HCT116 (cell line): Measurements from ENCODE around the gene EXOSC10. TPM values are rescaled to one million over a fixed set of nuclear protein-coding genes. Genes with fewer than 3 reads are reported as not detected.
"Not testable (repeated sequence)": the region's sequence is repeated elsewhere in the genome, so short reads cannot be mapped to it uniquely, and the experiment has no call there.

Source experiments
- ATAC-seq: fragments of 200-7000 bp; cut with Tn5 transposase; 2 replicates; pipeline ENCODE4 v1.9.1; 2020; ENCODE audit warnings: mild to moderate bottlenecking, moderate library complexity
- BruUV-seq: library from RNA; stranded (reverse); fragments of 400-500 nt; replicated peaks from 2 replicates; lab custom pipeline; 2021; lab: Mats Ljungman, UMichigan
- CTCF ChIA-PET: fragments of 300-600 bp; sonication (Branson Sonifier 250); formaldehyde crosslinking; loops from one replicate; lab custom pipeline; 2021; ENCODE audit warnings: antibody characterized with exemption; lab: Charles Lee
- POLR2A ChIA-PET: fragments of 300-600, 350-600 bp; sonication (Branson Sonifier 250); formaldehyde crosslinking; loops from one replicate; lab custom pipeline; 2021; ENCODE audit warnings: antibody characterized with exemption; lab: Charles Lee
- RAD21 ChIA-PET, 2 experiments: fragments of 300-600 bp; sonication (Branson Sonifier 250); formaldehyde crosslinking; loops; one replicate each; lab custom pipeline; 2023; ENCODE audit warnings: low total read pairs in 2 of 2; ENCODE audit not compliant: uncharacterized antibody in 2 of 2, unreplicated experiment in 2 of 2, low non-redundant PET in 1 of 2; lab: Charles Lee
- DNase-seq: peaks from one replicate; pipeline ENCODE4 v3.0.0-alpha.2; 2010; ENCODE audit warnings: low read depth, low spot score
- H2AFZ ChIP-seq: fragments of 200-600 bp; shearing (Covaris generic), sonication (generic); 2 replicates; pipeline ENCODE4 v1.6.1; 2017; ENCODE audit warnings: low read depth, mixed run types, mixed read lengths, antibody characterized with exemption, low read length; ENCODE audit not compliant: poor library complexity, severe bottlenecking
- H3K27ac ChIP-seq: 2 replicates; pipeline ENCODE4 v1.5.1; 2012; ENCODE audit warnings: low read depth, low read length
- H3K27me3 ChIP-seq: fragments of 200-600 bp; sonication (generic); 2 replicates; pipeline ENCODE4 v1.6.1; 2016; ENCODE audit warnings: mixed run types, low read length, mixed read lengths; ENCODE audit not compliant: insufficient read depth
- H3K36me3 ChIP-seq, 2 experiments: fragments of 200-500 bp in 1 of 2; fragments of 200-600 bp in 1 of 2; sonication (Bioruptor generic) in 1 of 2; sonication (generic) in 1 of 2; 2 replicates each; pipeline versions ENCODE4 v1.5.1 to v1.6.1; 2014 to 2016; ENCODE audit warnings: low read length in 2 of 2, inconsistent platforms in 1 of 2, mixed read lengths in 1 of 2, mixed run types in 1 of 2; ENCODE audit not compliant: insufficient read depth in 2 of 2, control insufficient read depth in 1 of 2
- H3K4me1 ChIP-seq, 2 experiments: fragments of 200-600 bp in 1 of 2; sonication (generic) in 1 of 2; 2 replicates each; pipeline versions ENCODE4 v1.5.1 to v1.6.1; 2012 to 2017; ENCODE audit warnings: low read length in 2 of 2, inconsistent platforms in 1 of 2, mild to moderate bottlenecking in 1 of 2, mixed read lengths in 1 of 2, mixed run types in 1 of 2, moderate library complexity in 1 of 2; ENCODE audit not compliant: insufficient read depth in 2 of 2, control insufficient read depth in 1 of 2
- H3K4me2 ChIP-seq: fragments of 200-600 bp; sonication (generic); 2 replicates; pipeline ENCODE4 v1.6.1; 2017; ENCODE audit warnings: mixed run types, low read length, mixed read lengths
- H3K4me3 ChIP-seq, 2 experiments: fragments of 200-600 bp in 1 of 2; sonication (generic) in 1 of 2; replicated peaks in 1 of 2; 2 replicates each; pipeline ENCODE4 v1.5.1; 2011 to 2016; ENCODE audit warnings: low read length in 2 of 2, control low read depth in 1 of 2, low read depth in 1 of 2, mild to moderate bottlenecking in 1 of 2, mixed read lengths in 1 of 2, mixed run types in 1 of 2
- H3K79me2 ChIP-seq: fragments of 200-600 bp; sonication (generic); 2 replicates; pipeline ENCODE4 v1.6.1; 2017; ENCODE audit warnings: mild to moderate bottlenecking, mixed run types, low read length, moderate library complexity, mixed read lengths; ENCODE audit not compliant: insufficient read depth
- H3K9ac ChIP-seq: fragments of 200-600 bp; sonication (generic); 2 replicates; pipeline ENCODE4 v1.6.1; 2016; ENCODE audit warnings: low read length, mixed read lengths
- H3K9me2 ChIP-seq: fragments of 200-600 bp; sonication (generic), shearing (Covaris generic); 2 replicates; pipeline ENCODE4 v1.6.1; 2017; ENCODE audit warnings: mixed run types, mild to moderate bottlenecking, moderate library complexity; ENCODE audit not compliant: insufficient read depth
- H3K9me3 ChIP-seq, 2 experiments: fragments of 200-500 bp in 1 of 2; fragments of 200-600 bp in 1 of 2; sonication (Bioruptor generic) in 1 of 2; sonication (generic) in 1 of 2; 2 replicates each; pipeline ENCODE4 v1.6.1; 2014 to 2017; ENCODE audit warnings: low read length in 2 of 2, mixed read lengths in 2 of 2, inconsistent platforms in 1 of 2, low read depth in 1 of 2, mild to moderate bottlenecking in 1 of 2, mixed run types in 1 of 2, moderate library complexity in 1 of 2; ENCODE audit not compliant: control insufficient read depth in 1 of 2, insufficient read depth in 1 of 2
- H4K20me1 ChIP-seq: fragments of 200-600 bp; sonication (generic), shearing (Covaris generic); 2 replicates; pipeline ENCODE4 v1.6.1; 2017; ENCODE audit warnings: mixed run types, mild to moderate bottlenecking, moderate library complexity; ENCODE audit not compliant: insufficient read depth
- CBX3 ChIP-seq: IDR thresholded peaks from 2 replicates; pipeline ENCODE4 v1.6.1; 2012; ENCODE audit warnings: low read depth
- ELF1 ChIP-seq: IDR thresholded peaks from 2 replicates; pipeline ENCODE4 v1.6.1; 2012; ENCODE audit warnings: low read depth, borderline replicate concordance
- JUND ChIP-seq: IDR thresholded peaks from 2 replicates; pipeline ENCODE4 v1.6.1; 2012
- SIN3A ChIP-seq: IDR thresholded peaks from 2 replicates; pipeline ENCODE4 v1.6.1; 2012; ENCODE audit warnings: low read depth
- TCF7L2 ChIP-seq: IDR thresholded peaks from 2 replicates; pipeline ENCODE4 v1.7.0; 2011; ENCODE audit warnings: borderline replicate concordance, inconsistent platforms; ENCODE audit not compliant: insufficient read depth, insufficient read length; ENCODE audit errors: extremely low read depth
- ZFX ChIP-seq: fragments of 450-650 bp; IDR thresholded peaks from 2 replicates; pipeline ENCODE4 v1.6.1; 2017
- intact Hi-C: fragments of 100-400 bp; cut with micrococcal nuclease; formaldehyde crosslinking; loops from 2 replicates; pipeline ENCODE4 v1.10.0; 2022
- total RNA-seq: library from RNA; stranded (reverse); gene quantifications from one replicate; pipeline ENCODE4 v1.2.1, GENCODE V29; 2021; ENCODE audit not compliant: unreplicated experiment
- TF ChIP-seq, protein P1 (sequence below): IDR thresholded peaks from 2 replicates; pipeline ENCODE4 v1.6.1; 2012
- TF ChIP-seq, protein P2 (sequence below), 3 experiments: fragments of 200-600 bp in 1 of 3; sonication (generic) in 1 of 3; IDR thresholded peaks in 2 of 3; conservative IDR thresholded peaks in 1 of 3; 2 replicates each; pipeline ENCODE4 v1.5.1; 2012 to 2017; ENCODE audit warnings: low read depth in 2 of 3, low read length in 2 of 3, antibody characterized with exemption in 1 of 3, borderline replicate concordance in 1 of 3, control low read depth in 1 of 3, mild to moderate bottlenecking in 1 of 3, mixed read lengths in 1 of 3, mixed run types in 1 of 3, moderate library complexity in 1 of 3; ENCODE audit not compliant: insufficient read depth in 1 of 3
- TF ChIP-seq, protein P3 (sequence below): IDR thresholded peaks from 2 replicates; pipeline ENCODE4 v1.6.1; 2011; ENCODE audit warnings: mild to moderate bottlenecking, low read length, moderate library complexity; ENCODE audit not compliant: insufficient replicate concordance; ENCODE audit errors: extremely low read depth

Gene EXOSC10
- total RNA-seq, 1 experiment from 2014 or later = 80.7 TPM

GRCh38 chr1:11042065-11042464 lies 57.6 kb downstream of the EXOSC10 start:
- Histone ChIP-seq H3K9me2 (no peaks in the 10 kb centered on the region), H3K79me2 (no peaks in the 10 kb centered on the region), H4K20me1 (no peaks in the 10 kb centered on the region), H3K4me2 (no peak overlapping the region), H3K27me3 (no peaks in the 10 kb centered on the region), H3K9me3 (no peaks in the 10 kb centered on the region), H3K4me3 (no peak overlapping the region), H3K36me3 (no peaks in the 10 kb centered on the region), H3K27ac (no peak overlapping the region), H3K4me1 (peaks cover 0 to 7% of the 10 kb centered on the region in 2 experiments; a peak in 1 of 4 replicates), H3K9ac (no peak overlapping the region), H2AFZ (no peak overlapping the region)
- BruUV-seq = no TSS peak
- TF ChIP-seq, protein P1, sequence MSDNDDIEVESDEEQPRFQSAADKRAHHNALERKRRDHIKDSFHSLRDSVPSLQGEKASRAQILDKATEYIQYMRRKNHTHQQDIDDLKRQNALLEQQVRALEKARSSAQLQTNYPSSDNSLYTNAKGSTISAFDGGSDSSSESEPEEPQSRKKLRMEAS = no peak
- TF ChIP-seq TCF7L2 (no peak), ZFX (no peak), CBX3 (no peak)
- TF ChIP-seq, protein P2, sequence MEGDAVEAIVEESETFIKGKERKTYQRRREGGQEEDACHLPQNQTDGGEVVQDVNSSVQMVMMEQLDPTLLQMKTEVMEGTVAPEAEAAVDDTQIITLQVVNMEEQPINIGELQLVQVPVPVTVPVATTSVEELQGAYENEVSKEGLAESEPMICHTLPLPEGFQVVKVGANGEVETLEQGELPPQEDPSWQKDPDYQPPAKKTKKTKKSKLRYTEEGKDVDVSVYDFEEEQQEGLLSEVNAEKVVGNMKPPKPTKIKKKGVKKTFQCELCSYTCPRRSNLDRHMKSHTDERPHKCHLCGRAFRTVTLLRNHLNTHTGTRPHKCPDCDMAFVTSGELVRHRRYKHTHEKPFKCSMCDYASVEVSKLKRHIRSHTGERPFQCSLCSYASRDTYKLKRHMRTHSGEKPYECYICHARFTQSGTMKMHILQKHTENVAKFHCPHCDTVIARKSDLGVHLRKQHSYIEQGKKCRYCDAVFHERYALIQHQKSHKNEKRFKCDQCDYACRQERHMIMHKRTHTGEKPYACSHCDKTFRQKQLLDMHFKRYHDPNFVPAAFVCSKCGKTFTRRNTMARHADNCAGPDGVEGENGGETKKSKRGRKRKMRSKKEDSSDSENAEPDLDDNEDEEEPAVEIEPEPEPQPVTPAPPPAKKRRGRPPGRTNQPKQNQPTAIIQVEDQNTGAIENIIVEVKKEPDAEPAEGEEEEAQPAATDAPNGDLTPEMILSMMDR (IDR thresholded peaks at IDR 0.05 in 2 of 3, conservative IDR thresholded peaks at IDR 0.05 in 1 of 3; ENCODE audit: borderline replicate concordance in 1 of 3, insufficient read depth in 1 of 3, low read depth in 2 of 3, low read length in 2 of 3) = no peak
- CTCF ChIA-PET = no interaction called here
- intact Hi-C loops = no loop called here
- RAD21 ChIA-PET = no interaction called here
- ATAC-seq (no peak), DNase-seq (no peak)
- POLR2A ChIA-PET = no interaction called here

- ChIA-PET CTCF (no interaction called here), RAD21 (no interaction called here), POLR2A (interaction anchor here (0.6 kb wide), 1 partner anchor 20 kb away, joined by 4 read pairs; no protein-coding TSS in a partner anchor)
- no peak overlapping the region for H2AFZ ChIP-seq
- H4K20me1 ChIP-seq = no peaks in the 10 kb centered on the region
- no peaks in the 10 kb centered on the region for H3K27me3 ChIP-seq
- DNase-seq (no peak), ATAC-seq (no peak)
- H3K9ac ChIP-seq = no peak overlapping the region
- no peak for TF ChIP-seq JUND
- TF ChIP-seq ELF1 = no peak
- no peak for TF ChIP-seq SIN3A
- TF ChIP-seq, protein P1 = no peak
- TF ChIP-seq, protein P3, sequence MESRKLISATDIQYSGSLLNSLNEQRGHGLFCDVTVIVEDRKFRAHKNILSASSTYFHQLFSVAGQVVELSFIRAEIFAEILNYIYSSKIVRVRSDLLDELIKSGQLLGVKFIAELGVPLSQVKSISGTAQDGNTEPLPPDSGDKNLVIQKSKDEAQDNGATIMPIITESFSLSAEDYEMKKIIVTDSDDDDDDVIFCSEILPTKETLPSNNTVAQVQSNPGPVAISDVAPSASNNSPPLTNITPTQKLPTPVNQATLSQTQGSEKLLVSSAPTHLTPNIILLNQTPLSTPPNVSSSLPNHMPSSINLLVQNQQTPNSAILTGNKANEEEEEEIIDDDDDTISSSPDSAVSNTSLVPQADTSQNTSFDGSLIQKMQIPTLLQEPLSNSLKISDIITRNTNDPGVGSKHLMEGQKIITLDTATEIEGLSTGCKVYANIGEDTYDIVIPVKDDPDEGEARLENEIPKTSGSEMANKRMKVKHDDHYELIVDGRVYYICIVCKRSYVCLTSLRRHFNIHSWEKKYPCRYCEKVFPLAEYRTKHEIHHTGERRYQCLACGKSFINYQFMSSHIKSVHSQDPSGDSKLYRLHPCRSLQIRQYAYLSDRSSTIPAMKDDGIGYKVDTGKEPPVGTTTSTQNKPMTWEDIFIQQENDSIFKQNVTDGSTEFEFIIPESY = no peak
- H3K4me1 ChIP-seq = peaks cover 0 to 7% of the 10 kb centered on the region in 2 experiments; a peak in 1 of 4 replicates
- H3K79me2 ChIP-seq = no peaks in the 10 kb centered on the region
- no peak overlapping the region for H3K4me3 ChIP-seq
- no peak overlapping the region for H3K4me2 ChIP-seq
- H3K9me3 ChIP-seq = no peaks in the 10 kb centered on the region
- intact Hi-C loops = no loop called here
- no peaks in the 10 kb centered on the region for H3K9me2 ChIP-seq
- no TSS peak for BruUV-seq
- H3K36me3 ChIP-seq = no peaks in the 10 kb centered on the region
- no peak overlapping the region for H3K27ac ChIP-seq
Observed at GRCh38 chr1:11041048-11041447, 58.6 kb downstream of the EXOSC10 start.

- H3K9me3 ChIP-seq, BruUV-seq, CTCF ChIA-PET, H3K9me2 ChIP-seq, intact Hi-C loops, RAD21 ChIA-PET, H4K20me1 ChIP-seq, H3K36me3 ChIP-seq, ATAC-seq, H3K9ac ChIP-seq, H3K4me3 ChIP-seq, H2AFZ ChIP-seq, H3K4me1 ChIP-seq, H3K4me2 ChIP-seq, H3K27me3 ChIP-seq, H3K27ac ChIP-seq, DNase-seq, H3K79me2 ChIP-seq, POLR2A ChIA-PET: not testable (repeated sequence)
Observed at GRCh38 chr1:11040105-11040429, 59.6 kb downstream of the EXOSC10 start.
